Activated gamma-delta T cell treated with Interleukin-2 at 50 U/mL for 16 hours (primary cell): ENCODE results near the gene CCDC169.
"Not testable (repeated sequence)": the region's sequence is repeated elsewhere in the genome, so short reads cannot be mapped to it uniquely, and the experiment has no call there.

Source experiments
- DNase-seq: peaks from one replicate; pipeline ENCODE4 v3.0.0-alpha.2; 2020

Gene CCDC169

DNA sequence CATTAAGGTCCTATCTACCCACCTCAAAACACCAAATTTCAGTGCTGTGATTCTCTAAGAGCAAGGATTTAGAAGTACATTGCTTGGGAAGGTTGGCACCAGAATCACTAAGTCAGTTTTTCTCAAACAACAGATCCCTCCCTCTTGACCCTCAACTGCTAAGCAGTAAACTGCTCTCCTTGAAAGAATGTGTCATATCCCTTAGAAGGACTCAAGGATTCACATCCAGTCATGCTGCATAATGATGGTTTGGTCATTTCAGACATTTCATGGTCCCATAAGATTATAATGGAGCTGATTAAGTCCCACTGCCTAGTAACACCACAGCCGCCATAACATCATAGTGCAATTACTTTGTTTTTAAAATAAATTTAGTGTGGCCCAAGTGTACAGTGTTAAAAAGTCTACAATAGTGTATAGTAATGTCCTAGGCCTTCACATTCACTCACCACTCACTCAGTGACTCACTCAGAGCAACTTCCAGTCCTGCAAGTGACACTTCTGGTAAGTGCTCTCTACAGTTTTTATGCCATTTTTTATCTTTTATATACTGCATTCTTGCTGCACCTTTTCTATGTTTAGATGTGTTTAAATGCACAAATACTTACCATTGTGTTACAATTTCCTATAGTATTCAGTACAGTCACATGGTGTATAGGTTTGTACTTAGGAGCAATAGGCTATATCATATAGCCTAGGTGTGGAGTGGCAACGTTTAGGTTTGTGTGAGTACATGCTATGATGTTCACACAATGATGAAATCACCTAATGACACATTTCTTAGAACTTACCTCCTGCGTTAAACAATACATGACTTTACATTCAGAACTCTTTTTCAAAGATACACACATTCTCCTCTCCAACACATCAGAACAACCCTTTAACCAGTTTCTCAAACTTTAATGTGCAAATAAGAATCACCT, 15.7 kb upstream of the CCDC169 start:
- DNase-seq = no peak

DNA sequence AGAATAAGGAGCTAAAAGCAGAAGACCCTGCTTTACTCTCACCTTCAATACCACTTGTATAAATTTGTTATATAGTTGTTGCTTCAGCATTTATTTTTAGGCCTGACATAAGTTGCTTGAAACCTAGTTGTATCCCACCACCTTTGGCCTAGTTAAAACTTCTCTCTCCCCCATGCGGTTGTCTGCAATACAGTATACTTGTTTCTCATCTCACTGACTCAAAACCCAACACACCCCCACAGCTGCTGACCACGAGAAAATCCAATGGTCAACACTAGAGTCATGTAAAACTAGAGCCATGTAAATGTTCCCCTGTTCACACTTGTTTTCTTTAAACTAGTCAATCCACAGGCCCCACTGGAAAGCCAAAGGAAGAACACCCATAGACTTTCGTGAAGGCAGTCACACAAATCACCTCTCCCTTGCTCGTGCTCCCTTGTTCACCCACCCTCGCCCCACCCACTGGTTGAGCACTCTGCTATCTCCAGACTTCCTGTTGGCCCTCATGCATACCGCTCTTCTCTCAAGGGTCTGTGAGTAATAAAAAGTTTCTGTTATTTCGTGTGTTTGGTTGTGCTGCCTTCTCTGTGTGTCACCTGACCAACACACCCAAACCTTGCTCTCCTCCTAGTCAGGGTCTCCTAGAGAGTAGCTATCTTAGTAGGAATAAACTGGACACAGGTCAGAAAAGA, 12.9 kb upstream of the CCDC169 start:
- DNase-seq = no peak

DNA sequence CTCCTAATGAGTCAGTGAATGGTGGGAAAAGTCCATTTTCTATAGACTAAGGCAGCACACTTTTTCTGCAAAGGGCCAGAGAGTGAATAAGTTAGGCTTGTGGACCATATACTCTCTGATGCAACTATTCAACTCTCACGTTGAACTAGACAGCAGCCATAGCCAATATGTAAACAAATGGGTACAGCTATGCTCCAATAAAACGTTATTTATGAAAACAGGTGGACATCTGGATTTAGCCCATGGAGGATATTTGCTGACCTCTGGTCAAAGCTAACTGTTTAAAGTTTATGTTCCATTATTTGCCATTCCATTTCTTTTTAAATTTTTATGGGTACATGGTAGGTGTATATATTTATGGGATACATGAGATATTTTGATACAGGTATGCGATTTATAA, 4.7 kb upstream of the CCDC169 start:
- DNase-seq = no peak

DNA sequence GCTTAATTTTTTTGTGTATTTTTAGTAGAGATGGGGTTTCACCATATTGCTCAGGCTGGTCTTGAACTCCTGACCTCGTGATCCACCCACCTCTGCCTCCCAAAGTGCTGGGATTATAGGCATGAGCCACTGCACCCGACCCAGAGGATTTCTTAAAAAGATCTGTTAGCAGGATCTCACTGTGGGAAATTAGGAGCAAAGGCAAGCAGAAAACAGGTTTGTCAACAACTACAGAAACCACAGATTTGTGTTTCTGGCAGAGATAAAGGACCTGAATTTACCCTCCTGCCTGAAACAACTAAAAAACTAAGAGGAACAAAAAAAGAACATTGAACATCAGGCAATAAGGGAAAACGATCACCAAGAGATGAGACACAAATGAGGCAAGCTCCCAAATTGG, 1.9 kb upstream of the CCDC169 start:
- DNase-seq = not testable (repeated sequence)

DNA sequence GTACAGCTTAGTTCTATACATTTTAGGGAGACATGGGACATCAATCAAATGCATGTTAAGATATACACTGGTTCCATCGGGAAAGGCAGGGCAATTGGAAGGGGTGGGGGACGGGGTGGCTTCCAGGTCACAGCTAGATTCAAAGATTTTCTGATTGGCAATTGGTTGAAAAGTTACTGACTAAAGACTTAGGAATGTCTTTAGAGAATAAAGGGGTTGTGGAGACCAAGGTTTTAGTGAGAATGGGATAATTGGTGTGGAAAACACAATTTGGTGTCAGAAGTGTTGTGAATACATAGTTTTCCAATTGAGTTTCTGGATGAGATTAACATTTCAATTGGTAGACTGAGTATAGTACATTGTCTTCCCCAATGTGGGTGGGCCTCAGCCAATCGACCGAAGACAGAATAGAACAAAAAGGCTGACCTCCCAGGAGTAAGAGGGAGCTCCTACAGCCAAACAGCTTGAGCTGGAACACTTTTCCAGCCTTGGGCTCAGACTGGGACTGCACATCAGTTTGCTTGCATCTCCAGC, 988 bp upstream of the CCDC169 start:
- no peak for DNase-seq

DNA sequence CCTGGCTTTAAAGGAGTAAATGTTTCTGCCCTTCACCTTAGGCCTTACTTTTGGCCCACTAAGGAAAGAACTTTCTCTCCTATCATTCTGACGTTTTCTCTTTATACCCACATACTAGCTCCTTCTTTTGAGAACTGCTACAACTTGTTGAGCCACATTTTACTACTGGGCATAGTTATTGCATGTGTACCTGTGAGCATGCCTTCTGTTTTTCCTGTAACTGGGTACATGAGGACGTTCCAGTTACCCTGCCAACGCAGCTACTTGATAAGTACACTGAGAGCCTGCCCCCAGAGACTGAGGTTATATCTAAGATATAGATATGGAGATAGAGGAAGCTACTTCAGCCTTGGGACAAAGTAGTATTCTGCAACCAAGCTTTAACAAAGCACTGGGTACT, 3.5 kb downstream of the CCDC169 start:
- DNase-seq = no peak

DNA sequence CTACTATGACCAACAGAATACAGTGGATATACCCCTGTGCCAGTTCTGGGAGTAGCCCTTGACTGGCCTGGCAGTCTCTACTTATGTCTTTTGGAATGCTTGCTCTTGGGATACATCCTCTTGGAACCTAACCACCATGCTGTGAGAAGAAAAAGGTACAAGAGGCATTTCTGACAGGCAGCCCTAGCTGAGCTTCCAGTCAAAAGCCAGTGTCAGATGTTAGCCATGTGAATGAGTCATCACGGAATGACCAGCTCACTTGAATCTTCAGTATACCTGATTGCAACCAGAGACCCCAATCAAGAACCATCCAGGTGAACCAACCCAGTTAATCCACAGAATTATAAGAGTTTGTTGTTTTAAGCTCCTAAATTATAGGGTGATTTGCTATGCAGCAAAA, 4.1 kb downstream of the CCDC169 start:
- DNase-seq = no peak

DNA sequence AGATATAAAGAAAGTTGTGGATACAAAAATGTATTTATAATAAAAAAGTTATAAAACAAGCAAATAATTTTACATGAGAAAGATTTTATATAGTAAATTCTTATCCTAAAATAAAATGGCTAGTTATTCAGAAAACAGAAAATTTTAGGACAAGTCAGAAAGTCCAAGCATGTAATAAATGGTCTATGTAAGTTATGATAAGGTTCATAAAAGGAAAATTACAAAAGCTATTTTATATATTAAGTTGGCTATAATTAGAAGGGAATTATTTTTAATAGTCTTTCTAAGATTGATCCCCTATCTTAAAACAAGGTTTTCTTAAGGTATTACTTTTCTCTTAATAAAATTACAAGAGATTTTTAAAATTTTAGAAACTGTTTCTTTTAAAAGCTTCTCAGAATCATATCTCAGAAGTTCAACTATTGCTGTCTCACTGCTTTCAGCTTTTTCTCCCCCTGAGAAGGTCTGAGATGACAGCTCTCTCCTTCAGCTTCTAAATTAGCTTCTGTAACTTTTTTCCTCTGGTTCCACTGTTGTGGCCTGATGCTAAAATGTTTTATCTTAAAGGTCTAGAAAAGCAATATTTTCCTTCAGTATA, 8.7 kb downstream of the CCDC169 start:
- DNase-seq = no peak

DNA sequence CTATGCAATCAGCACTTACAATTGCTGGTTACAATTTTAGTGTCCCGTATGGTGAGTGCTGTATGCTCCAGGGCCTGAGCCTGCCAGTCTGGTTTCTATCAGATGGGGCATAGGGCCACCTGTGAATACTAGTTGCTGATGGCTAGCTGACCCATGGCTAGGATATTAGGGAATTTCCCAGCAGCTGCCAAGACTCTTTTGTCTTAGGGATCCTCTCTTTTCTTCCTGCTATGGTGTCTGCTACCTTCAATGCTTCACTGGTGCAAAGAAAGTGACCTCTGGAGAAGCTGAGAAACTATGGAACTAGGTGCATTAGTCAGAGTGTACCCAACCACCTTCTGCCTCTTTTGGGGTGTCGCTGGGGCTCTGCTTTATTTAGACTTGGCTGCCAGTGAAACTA, 11.6 kb downstream of the CCDC169 start:
- DNase-seq = no peak

- DNase-seq = no peak
Measured at GRCh38 chr13:36282821-36283432, 14.7 kb downstream of the CCDC169 start.

- no peak for DNase-seq
Measured at GRCh38 chr13:36275190-36276002, 22.2 kb downstream of the CCDC169 start.

GRCh38 chr13:36273431-36273830, 24.2 kb downstream of the CCDC169 start:
- no peak for DNase-seq

DNA sequence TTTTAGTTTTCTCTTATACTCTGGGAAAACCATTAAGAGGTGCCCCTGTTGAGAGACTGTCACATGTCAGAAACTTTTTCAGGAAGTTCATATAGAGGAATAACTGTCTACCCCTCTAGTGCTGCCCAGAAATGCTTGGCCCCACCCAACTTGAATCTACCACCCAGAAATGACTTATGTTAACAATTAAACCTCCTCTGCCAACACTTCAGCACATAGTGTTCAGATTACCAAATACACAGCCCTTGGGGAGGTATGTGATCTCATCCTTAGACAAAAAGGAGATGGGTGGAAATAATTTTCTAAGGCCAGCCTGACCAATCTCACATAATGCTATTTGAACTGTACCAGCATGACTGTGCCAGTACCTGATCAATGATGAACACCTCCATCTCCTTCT, 35.6 kb downstream of the CCDC169 start:
- DNase-seq = no peak

DNA sequence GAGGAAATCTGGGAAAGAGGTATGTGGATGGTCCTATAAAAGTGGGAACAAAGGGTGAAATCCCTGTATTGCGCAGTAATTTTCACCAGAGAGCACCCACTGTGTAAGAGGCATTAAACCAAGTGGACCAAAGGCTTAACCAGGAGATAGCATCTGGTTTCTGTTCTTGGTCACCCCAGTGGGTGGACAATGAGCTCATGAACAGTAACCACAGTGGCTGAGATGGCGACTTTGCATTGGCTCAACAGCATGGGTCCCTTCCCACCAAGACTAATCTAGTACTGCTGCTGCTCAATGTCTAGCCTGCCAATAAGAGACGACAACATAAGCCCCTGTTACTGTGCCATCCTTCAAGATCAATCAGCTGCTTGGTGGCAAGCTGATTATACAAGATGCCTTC, 36.6 kb downstream of the CCDC169 start:
- no peak for DNase-seq

DNA sequence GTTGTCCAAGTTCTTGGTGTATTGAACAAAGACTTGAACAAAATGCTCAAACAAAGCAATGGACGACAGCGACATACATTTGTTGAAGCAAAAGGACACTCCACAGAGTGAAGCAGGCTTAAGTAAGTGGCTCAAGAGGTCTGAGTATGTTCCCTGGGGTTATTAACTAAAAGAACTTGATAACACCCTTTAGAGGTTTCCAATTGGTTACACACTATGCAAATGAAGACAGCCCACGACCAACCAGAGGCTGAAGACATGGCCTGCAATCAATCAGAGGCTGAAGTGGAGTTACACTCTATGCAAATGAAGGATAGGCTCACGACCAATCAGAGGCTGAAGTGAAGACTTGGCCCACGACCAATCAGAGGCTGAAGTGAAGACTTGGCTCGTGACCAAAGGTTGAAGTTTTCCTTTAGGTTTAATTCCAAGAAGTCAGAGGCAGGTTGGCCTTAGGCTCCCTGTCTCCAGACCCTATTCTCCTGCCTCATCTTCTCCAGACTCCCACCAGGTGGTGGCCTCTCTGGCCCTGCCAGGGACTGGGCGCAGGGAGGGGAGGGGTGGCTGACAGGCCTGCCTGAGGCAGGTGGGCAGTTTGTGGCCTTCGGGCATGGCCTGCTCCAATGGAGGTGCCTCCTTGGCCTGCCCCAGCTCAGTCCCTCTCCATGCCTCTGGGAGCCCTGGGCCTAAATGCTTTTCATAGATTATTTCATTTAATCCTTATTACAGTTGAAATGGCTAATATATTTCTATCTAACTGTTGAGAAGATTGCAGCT, 38.1 kb downstream of the CCDC169 start:
- no peak for DNase-seq

- DNase-seq = no peak
Measured at GRCh38 chr13:36258831-36259230, 38.8 kb downstream of the CCDC169 start.

DNA sequence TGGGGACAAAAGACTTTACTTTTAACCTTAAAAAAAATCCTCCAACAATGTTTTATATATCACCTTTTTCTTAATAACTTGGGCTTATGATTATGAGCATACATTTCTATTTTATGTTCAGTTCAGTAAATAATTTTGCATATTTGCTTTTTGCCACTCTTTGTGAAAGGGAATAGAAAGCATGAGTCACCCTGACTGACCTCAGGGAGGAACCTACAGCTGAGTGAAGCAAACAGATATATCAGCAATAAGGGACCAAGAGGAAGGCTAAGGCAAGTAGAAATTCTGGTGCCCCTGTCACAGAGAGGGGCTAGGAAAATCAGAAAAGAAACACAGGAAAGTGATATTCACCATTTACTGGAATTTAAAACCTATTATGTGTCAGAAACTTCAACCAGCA, 46.1 kb downstream of the CCDC169 start:
- no peak for DNase-seq

- DNase-seq = no peak
Measured at GRCh38 chr13:36251017-36251416, 46.6 kb downstream of the CCDC169 start.

DNA sequence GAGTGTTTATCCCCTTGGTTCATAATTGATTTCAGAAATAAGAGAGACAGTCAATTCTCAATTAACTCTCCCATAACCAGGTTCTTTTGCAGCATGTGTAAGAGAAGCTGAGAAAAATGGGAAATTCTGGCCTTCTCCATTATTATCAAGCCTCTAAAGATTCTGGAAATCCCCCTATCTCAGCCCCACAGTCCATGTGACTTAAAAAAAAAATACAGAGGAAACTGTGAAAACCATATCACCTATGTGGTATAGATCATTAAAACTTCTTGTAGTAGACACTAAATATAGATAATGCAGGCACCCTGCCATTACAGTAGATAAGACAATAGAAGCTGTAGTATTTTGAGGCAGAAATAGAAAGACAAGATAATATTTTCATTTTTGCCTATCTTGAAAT, 48.9 kb downstream of the CCDC169 start:
- no peak for DNase-seq

DNA sequence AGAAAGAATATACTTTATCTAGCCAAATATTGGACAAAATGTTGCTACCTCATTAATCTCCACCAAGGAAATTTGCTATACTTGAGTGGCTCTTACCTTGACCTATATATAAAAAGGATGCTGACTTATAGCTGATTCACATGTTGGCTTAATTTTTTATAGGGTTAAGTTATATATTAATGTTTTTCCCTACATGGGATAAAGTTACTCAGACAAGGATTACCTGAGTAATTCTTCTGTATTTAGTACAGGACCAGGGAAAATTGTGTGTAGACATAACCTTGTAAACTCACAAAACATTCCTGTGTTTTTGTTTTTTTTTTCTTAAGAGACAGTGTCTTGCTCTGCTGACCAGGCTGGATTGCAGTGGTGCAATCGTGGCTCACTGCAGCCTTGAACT, 52.6 kb downstream of the CCDC169 start:
- DNase-seq = no peak

- no peak for DNase-seq
Measured at GRCh38 chr13:36244073-36244472, 53.5 kb downstream of the CCDC169 start.

GRCh38 chr13:36242761-36243160, 54.9 kb downstream of the CCDC169 start:
- DNase-seq = no peak
